ENCODE data around the gene GTF2B.
A peak's percentile ranks its signal among the peaks of the same experiment; 100 is the strongest.
"Not testable (repeated sequence)": the region's sequence is repeated elsewhere in the genome, so short reads cannot be mapped to it uniquely, and the experiment has no call there.

Gene GTF2B

GRCh38 chr1:88890791-88891317 lies 513 bp downstream of the GTF2B start:
- DNase-seq, result peak; percentile 27

GRCh38 chr1:88890131-88890530 lies 1.2 kb downstream of the GTF2B start:
- Mint-ChIP-seq H3K27ac (no peak overlapping the region), H3K4me1 (peaks cover 27% of the 10 kb centered on the region), H3K27me3 (ENCODE audit: low read depth, poor library complexity) (no peaks in the 10 kb centered on the region), H3K4me3 (peak overlapping the region; percentile 92), H3K36me3 (ENCODE audit: low read depth) (peaks cover 8% of the 10 kb centered on the region), H3K9me3 (peaks cover 6% of the 10 kb centered on the region)
- no peak for DNase-seq
- TF ChIP-seq CTCF (IDR thresholded peaks at IDR 0.05), result no peak

More at GRCh38 chr1:88890791-88891317, 513 bp downstream of the GTF2B start:
- peak overlapping the region; percentile 92 for H3K4me3 Mint-ChIP-seq
- H3K4me1 Mint-ChIP-seq, result peaks cover 27% of the 10 kb centered on the region
- no peaks in the 10 kb centered on the region for H3K27me3 Mint-ChIP-seq (ENCODE audit: low read depth, poor library complexity)
- peaks cover 6% of the 10 kb centered on the region for H3K9me3 Mint-ChIP-seq
- TF ChIP-seq CTCF (IDR thresholded peaks at IDR 0.05), result no peak
- peaks cover 8% of the 10 kb centered on the region for H3K36me3 Mint-ChIP-seq (ENCODE audit: low read depth)
- H3K27ac Mint-ChIP-seq, result peak overlapping the region; percentile 98

GRCh38 chr1:88888750-88889149 lies 2.6 kb downstream of the GTF2B start:
- no peak for DNase-seq
- TF ChIP-seq CTCF (IDR thresholded peaks at IDR 0.05), result no peak
- Mint-ChIP-seq H3K27ac (no peak overlapping the region), H3K36me3 (ENCODE audit: low read depth) (peaks cover 8% of the 10 kb centered on the region), H3K27me3 (ENCODE audit: low read depth, poor library complexity) (no peaks in the 10 kb centered on the region), H3K4me3 (peak overlapping the region; percentile 62), H3K4me1 (peaks cover 27% of the 10 kb centered on the region), H3K9me3 (peaks cover 6% of the 10 kb centered on the region)

GRCh38 chr1:88885933-88886332 lies 5.4 kb downstream of the GTF2B start:
- peaks cover 24% of the 10 kb centered on the region for H3K4me1 Mint-ChIP-seq
- H3K9me3 Mint-ChIP-seq, result no peaks in the 10 kb centered on the region
- no peak overlapping the region for H3K4me3 Mint-ChIP-seq
- no peaks in the 10 kb centered on the region for H3K27me3 Mint-ChIP-seq (ENCODE audit: low read depth, poor library complexity)
- H3K36me3 Mint-ChIP-seq (ENCODE audit: low read depth), result peaks cover 8% of the 10 kb centered on the region
- TF ChIP-seq CTCF (IDR thresholded peaks at IDR 0.05), result no peak
- DNase-seq, result no peak
- H3K27ac Mint-ChIP-seq, result no peak overlapping the region

GRCh38 chr1:88883156-88883555 lies 8.2 kb downstream of the GTF2B start:
- Mint-ChIP-seq H3K9me3 (no peaks in the 10 kb centered on the region), H3K4me3 (no peak overlapping the region), H3K36me3 (ENCODE audit: low read depth) (peaks cover 8% of the 10 kb centered on the region), H3K27me3 (ENCODE audit: low read depth, poor library complexity) (no peaks in the 10 kb centered on the region), H3K4me1 (no peaks in the 10 kb centered on the region), H3K27ac (no peak overlapping the region)
- no peak for DNase-seq
- no peak for TF ChIP-seq CTCF (IDR thresholded peaks at IDR 0.05)

GRCh38 chr1:88880717-88881116 lies 10.7 kb downstream of the GTF2B start:
- H3K36me3 Mint-ChIP-seq (ENCODE audit: low read depth); H3K4me1 Mint-ChIP-seq; H3K4me3 Mint-ChIP-seq; H3K27me3 Mint-ChIP-seq (ENCODE audit: low read depth, poor library complexity); H3K9me3 Mint-ChIP-seq; DNase-seq; H3K27ac Mint-ChIP-seq: not testable (repeated sequence)

Data from nephron progenitor cell (in vitro differentiated cells).